HG02884 (cell line): ENCODE measurements around the gene PPP2R1B.

Experiments
- ATAC-seq: cut with Tn5 transposase; IDR thresholded peaks from one replicate; pipeline ENCODE4 v1.9.1; 2021; ENCODE audit warnings: mild to moderate bottlenecking, moderate library complexity; ENCODE audit not compliant: unreplicated experiment

PPP2R1B gene

DNA sequence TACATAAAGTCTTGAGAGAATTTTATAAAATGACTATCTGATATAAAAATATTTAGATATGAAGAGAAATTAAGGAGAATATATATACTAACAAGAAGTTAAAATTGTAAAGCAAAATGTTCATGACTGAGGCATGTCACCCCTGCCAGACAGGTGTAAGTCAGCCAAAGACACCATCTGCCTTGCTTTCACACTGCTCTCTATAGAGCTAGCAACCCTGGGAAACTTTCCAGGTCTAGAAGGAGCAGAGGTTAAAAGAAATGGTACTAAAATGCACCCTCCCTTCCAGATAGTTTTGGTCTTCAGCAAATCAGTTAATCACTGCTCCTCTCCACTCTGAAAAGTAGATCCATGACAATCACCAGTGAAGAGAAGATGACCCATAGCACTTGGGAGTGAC is 16.5 kb downstream of the PPP2R1B start:
- ATAC-seq: no peak

DNA sequence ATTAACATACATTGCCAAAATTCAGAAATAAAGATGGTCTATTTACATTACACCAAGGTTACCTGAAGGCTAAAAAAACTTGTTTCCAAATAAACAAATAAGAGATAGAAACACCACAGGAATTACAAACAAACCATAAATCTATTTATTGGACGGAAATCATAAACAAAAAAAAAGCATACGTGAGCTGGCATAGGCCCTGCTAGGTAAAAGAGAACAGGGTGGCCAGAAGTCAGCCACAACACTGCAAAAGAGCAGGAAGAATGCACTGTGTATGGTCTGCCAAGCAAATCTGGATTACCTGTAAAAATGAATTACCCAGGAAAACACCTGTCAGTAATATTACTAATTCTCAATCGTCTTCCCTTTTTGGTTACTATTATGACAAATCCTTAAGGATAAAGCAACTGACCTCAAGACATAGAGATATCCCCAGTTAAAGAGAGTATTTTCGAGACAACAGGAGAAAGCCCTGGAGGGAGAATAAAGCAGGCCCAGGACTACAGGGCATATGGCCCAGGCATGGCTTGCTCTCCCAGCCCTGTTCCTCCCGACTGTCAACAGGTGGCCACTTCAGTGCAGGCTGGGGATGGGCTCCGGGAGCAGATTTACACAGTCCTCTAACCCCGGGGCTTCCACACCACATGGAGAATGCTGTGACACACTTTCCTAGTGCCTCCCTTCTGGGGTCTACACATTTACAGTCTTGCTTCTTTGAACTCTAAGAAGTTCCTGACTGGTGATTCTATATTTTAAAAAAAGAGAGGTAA is 18.0 kb downstream of the PPP2R1B start:
- no peak for ATAC-seq

DNA sequence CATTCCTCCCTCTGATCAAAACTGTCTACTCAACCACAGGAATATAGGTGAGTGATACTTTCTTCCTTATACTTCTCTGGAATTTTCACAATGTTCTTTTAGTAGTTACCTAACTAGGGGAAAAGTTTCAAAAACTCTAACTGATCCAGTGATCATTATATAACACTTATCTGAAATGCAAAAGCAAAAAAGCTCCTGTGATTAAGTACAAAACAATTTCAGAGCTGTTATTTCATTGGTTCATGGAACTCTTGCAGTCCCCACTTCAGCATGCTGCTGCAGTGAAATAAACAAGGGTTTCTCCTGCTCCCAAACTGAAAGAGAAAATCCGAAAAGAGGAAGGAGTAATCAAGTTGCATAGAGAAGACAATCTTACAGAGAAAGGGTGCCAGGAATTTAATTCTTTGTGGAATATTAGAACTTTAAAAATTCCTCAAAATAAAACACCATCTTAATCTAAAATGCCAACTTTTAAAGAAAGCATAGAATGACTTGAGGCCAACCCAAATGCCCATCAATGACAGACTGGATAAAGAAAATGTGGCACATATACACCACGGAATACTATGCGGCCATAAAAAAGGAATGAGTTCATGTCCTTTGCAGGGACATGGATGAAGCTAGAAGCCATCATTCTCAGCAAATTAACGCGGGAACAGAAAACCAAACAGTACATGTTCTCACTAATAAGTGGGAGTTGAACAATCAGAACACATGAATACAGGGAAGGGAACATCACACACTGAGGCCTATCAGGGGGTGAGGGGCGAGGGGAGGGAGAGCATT is 20.3 kb downstream of the PPP2R1B start:
- ATAC-seq: no peak

DNA sequence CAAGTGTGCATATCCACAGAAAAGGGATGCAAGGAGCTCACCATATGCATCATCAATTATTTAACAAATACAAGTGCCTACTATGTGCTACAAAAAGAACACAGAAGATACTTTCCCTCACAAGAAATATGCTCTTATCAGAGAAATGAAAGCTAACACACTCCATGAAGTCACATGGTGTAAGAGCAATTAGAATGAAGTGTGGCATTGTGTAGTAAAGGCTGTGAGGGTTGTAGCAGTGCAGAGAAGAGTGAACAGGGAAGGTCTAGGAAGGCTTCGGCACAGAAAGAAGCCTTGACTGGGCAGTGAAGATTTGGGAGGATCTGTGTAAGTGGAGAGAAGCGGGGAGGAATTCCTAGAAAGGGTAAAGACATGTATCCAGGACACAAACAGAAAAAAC is 22.5 kb downstream of the PPP2R1B start:
- ATAC-seq: no peak

DNA sequence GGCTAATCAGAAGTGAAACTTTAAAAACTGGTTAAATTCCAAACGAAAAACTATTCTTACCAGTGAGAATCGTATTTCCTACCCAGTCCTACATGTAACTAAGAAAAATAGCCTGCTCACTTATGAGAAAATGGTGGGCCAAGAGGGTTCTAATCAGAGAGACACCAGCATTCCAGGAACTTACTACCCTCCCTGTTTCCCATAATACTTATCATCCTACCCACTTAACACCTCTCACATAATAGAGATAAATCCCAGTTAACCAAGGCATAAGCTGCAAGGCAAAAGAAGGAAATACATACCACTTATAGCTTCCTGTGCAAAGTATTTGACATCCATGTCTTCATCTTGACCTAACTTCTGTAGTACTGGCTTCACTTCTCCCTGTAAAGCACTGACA is 24.4 kb downstream of the PPP2R1B start:
- no peak for ATAC-seq

DNA sequence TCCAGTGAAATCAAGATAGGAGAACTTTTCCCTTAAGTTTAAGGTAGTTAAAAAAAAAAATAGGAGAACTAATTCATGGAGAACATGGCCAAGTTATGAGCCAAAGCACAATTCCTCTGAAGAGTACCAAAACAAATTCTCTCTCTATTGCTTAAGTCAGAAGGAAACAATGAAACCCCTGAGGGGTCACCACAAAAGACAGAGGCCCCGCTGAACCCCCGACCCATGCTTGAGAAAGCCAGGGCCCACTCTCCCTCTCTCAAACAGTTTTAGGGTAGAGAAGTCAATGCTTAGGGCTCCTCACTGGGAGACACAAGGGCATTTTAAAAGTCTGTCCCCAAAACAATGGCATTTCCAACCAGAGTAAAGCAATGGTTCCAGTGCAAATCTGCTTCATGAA is 26.9 kb downstream of the PPP2R1B start:
- ATAC-seq: no peak

DNA sequence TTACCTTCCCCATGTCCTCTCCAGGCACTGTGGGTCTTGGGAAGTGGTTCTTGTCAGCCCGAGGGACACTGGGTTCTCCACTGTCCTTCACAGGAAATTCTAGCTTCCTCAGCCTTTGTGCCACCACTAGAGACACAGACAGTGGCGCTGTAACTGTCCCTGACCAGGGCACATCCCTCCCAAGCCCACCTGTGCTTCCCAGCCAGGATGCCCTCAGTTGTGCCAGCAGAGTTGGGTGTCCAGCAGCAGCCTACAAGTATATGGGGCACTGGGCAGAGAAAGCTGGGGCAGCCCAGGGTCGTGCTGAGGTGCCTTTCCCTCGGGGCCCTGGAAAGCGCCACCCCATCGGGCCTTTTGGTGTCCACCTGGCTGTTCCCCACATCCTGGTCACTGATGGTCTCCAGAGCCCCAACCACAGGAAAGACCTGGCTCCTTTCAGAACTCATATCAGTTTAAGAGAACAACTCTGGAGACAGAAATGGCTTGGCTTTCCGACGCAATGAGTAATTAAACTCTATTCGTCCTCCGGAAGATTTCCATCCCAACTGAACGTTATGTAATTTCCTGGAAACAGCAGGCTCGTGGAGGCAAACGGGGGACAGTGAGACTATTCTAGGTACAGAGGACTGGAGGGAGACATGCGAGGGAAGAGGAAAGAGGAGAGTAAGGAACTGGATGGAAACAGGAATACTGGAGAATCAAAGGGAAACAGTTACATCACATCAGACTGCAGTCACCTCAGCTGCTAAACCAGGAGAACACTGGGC is 28.6 kb downstream of the PPP2R1B start:
- ATAC-seq: no peak

DNA sequence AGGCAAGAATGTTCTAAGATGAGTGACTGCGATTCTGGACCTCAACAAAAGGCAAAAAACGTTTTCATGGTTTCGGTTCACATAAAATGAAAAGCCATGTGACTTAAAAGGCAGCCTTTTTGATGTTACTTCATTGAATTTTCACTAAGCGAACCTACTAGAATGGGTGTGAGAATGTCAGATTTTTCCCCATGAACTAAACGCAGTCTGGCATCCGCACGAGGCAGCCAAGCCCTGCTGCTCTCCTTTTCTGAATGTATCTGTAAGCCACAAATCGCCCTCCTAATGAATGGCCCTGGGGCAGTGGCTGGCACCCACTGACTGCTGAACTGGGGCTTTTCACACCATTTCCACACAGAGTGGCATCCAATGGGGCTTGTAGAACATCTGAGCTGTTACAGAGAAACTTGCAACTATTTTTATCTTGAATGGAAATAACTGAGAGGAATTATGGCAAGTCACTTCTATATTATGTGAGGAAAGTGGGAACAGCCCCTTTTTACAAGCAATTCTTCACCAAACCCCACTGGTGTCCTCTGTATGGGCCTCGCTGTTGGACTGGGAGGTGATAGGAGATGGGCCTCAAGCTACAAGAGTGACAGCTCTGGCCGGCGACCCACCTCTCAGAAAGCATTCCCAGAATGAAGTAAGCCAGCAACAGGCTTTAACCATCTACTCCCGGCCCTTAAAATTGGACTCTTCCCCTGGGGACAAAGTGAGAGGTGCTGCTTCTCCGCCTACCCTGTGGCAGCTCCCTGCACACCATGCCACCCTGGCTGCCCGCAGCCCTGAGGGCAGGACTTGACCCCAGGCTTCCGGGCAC is 29.4 kb downstream of the PPP2R1B start:
- no peak for ATAC-seq

DNA sequence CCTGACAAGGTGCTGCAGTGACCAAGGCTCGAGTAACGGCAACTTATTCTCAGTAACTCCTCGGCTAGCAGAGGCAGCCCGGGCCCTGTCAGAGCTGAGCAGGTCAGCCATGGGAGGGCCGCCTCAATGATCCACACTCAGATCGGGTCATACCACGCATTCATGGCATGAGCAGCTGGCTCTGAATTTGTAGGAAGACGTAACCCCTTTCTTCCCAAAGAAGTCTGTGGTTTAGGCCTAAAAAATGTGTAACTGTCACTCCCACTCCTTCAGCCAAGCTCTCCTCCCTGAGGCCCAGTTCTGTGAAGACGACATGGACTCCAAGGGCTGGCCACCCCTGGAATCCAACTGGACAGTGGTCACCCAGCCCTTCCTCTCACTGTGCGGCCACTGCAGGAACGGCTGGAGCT is 30.0 kb downstream of the PPP2R1B start:
- ATAC-seq: no peak

DNA sequence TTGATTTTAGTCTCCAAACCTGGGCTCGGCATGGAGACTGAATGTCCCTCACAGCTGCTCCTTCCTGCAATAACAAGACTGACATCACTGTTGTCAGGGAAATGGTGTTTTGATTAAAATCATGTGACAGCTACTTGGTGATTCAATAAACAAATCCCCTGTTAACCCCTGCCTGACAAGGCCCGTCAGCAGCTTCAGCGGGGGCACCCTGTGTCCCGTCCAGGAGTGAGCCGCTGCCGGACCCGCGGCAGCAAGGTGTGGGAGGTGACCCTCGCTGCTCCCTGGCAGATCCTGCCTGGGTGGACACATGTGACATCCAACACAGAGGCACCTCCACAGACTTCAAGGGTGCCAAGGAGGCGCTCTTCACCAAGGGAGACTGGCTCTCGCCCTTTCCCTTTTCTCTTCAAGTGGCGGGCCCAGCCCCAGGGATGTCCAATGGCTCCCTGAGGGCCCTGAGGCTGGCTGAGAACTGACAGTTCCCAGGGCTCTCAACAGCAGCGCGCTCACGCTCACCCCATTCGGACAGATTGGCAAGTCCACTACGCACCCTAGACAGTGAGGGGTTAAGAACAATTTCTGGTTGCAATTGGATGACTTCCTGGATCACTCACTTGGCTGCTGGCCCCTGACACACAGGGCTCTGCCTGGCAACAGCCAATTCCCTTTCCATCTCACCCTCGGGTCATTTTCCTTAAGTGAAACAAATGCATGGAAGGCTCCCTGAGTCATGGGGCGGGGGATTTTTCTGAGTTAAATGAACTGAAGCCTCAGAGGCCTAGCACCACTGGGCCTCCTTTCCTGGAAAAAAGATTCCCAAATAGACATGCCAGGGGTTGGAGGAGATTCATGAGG is 30.7 kb downstream of the PPP2R1B start:
- ATAC-seq: no peak

DNA sequence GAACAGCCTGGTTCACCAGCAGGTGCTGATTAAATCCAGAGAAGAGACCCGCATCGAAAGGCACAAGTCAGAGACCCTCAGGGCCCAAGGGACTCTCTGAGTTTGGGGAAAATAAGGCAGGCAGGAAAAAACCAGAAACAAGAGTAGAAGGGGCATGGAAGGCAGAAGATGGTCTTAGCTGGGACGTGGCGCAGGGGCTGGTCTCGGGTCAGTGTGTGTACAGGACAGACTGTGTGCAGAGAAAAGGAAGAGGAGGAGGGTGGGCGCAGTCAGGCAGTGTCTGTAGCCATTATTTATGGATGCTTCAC is 31.3 kb downstream of the PPP2R1B start:
- ATAC-seq: no peak

DNA sequence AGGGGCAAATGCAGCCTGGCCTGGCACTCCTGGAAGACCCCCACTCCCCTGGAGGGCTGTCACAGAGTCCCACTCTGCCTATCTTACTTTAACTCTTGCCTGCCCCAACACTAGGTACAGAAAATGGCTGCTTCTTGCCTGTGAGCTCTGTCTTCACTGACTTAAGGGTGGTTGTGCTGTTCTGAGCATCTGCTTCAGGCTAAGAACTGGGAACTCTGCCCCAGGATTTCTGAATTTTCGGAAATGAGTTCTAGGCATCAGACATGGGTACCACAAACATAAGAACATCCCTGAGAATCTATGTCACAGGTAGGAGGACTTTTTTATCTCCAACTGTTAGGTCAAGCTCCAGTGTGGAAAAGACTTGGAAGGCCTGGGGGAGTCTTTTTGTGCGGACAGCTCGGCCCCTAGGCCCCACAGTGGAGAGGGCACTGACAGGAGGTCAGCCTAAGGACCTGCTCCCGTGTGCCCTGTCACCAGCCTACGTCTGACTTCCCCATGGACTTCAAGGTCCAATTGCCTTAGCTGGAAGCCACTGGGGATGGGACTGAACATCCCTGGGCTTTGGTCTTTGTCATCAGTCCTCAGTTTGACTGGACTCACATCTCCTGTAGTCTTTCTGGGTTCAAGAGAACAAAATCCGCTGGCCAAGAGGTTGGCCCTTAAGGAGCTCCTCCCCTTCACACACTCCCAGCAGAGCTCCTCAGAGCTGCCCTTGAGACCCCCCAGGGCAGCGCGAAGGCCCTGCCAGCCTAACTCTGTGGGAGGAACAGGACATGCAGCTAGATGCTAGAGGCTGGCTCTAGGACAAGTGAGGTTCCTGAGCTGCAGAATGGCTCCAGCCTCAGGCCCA is 31.9 kb downstream of the PPP2R1B start:
- no peak for ATAC-seq

DNA sequence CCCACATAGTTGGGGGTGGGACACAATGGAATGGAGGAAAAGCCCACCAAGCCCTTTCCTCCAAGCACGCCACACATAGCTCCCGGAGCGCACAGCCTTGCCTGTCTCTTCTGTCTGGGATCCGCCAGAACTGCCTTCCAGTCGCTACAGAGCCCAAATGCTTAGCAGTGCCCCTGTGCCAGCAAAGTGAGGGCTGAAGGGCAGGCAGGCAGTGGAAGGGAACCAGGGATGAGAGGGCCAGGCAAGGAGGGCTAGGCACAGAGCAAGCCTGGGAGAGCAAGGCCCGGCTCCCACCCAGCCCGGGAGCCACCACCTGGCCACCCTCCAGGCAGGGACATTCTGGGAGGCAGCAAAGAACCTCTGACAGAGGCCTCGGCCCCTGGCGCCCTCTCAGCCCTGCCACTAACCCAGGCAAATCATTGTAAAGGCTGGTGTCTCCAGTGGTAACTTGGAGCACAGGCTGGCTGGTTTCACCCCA is 32.5 kb downstream of the PPP2R1B start:
- ATAC-seq: no peak

DNA sequence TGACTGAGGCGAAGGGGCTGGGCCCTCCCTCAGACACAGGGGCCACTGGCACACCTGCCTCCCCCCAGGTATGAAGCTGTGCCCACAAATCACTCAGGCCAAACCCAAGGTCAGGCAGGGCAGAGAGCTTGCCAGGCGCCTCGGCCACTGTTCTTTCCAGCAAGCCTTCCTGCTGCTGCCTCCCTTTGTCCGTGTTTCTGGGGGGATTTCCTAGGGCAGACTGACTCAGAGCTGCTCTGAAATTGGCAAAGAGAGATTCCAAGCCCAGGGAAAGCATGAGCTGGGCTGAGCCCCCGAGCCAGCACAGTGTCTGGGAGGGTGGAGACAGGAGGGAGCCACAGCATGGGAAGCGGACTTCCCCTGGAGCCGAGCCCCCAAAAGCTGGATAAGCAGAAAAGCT is 33.2 kb downstream of the PPP2R1B start:
- ATAC-seq: no peak

DNA sequence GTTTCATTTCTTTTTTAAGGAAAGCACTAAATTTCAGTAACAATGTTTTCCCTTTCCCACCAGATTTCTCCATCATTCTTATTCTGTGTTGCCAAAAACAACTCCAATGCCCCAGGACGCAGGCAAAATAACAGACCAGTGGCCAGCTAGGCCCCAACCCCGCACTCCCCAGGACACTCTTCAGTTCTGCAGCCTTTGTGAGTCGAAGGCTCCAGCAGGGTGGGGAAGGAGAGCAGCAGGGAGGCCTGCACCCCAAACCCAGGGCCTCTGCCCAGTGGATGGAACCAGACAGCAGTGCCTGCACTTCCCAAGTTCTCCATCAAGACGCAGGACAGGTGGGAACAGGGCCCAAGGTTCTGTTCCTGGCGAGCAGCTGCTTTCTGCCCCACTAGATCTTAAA is 34.4 kb downstream of the PPP2R1B start:
- ATAC-seq: no peak

DNA sequence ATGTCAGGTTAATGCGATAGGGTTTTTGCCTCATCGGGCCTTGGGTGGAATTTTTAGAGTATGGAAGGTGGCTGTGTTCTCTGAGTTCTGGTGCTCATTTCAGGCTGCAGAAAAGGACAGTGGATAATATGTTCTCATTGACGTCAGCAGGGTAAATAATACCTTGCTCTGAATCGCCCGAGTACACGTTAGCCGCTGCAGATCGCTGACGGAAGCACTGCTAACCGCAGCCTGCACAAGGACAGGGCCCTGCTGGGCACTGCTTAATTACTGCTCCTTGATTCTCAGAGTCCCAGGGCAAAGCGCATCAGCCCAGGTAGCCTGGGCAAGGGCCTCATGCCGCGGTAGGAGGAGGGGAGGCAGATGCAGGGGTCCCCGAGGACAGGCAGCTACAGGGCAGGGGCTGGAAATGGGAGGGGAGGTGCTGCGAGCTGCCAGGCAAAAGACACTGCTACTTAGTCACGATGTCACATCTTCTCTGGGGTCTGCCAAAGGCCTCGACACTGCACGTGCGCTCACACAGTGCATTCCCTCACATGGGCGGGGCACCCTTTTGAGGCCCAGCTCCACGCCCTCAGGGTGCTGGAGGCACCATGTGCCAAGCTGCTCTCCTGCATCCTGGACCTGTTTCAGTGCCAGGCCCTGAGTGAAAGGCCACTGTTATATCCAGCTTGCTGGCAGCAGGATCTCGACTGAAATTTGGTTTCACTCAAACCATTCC is 35.2 kb downstream of the PPP2R1B start:
- ATAC-seq: no peak

DNA sequence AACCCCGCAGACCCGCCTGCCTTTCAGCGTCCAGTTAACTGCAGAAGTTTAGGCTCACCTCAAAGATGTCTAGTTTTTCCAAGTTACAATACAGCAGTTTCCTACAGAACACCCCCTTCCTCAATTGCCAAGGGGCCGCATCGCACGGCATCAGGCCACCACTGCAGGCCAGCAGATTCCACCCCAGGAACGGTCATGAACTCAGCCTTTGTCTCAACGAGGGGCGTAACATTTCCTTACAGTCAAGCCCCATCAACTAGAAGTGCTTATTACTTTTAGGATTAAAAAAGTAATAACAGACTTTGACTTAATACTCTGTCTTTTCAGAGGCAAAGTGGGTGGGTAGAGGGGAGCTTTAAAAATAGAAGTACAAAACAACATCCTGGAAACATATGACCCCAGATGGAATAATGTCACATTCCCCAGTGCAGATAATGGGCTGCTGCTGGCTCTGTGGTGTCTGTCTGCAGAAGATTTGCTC is 36.3 kb downstream of the PPP2R1B start:
- ATAC-seq: no peak
